ENCODE data around the gene KDM7A.

DNA sequence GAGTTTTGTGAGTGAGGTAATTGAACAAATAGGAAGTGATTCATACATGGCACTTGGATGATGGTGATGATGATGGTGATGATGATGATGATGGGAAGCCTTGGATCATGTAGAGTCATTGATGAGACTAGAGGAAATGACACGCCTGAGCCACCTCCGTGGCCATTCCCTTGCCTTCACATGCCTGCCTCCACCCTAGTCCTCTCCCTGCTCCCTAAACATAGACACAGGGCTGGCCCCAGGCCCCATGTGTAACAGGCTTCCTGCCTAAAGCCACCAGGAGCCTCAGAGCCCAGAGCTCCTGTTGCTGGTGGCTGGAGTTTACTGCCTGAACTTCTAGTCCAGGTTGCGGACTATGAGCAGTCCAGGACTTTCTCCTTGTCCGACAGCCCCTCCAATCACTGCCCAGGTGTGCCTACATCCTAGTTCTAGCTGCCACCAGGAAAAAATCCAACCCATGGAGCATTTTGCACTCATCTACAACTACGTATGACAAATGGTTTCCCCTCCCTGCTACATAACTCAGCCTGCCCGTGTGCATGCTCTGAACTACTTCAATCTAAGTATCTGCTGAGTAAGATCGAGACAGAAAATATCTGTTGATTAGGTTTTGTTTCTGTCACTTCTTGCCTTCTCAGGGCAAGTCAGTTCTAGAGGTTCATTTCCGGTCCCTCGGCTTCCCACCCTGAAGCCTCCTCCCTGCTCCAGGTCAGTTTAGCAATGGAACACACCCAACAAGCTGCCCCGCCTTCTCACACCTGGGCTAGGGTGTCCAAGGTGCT lies 35.5 kb upstream of the KDM7A start:
- TF ChIP-seq EZH2 (IDR thresholded peaks at IDR 0.05; ENCODE audit: borderline replicate concordance, low read depth, low read length, severe bottlenecking) = no peak
- TF ChIP-seq, protein P1, sequence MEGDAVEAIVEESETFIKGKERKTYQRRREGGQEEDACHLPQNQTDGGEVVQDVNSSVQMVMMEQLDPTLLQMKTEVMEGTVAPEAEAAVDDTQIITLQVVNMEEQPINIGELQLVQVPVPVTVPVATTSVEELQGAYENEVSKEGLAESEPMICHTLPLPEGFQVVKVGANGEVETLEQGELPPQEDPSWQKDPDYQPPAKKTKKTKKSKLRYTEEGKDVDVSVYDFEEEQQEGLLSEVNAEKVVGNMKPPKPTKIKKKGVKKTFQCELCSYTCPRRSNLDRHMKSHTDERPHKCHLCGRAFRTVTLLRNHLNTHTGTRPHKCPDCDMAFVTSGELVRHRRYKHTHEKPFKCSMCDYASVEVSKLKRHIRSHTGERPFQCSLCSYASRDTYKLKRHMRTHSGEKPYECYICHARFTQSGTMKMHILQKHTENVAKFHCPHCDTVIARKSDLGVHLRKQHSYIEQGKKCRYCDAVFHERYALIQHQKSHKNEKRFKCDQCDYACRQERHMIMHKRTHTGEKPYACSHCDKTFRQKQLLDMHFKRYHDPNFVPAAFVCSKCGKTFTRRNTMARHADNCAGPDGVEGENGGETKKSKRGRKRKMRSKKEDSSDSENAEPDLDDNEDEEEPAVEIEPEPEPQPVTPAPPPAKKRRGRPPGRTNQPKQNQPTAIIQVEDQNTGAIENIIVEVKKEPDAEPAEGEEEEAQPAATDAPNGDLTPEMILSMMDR (IDR thresholded peaks at IDR 0.05; ENCODE audit: borderline replicate concordance, extremely low read depth, low read length, poor library complexity, severe bottlenecking) = no peak

Measured in DND-41 (cell line).